ENCODE data around the gene SUCNR1. TPM values are rescaled to one million over a fixed set of nuclear protein-coding genes. Genes with fewer than 3 reads are reported as not detected.

SUCNR1 gene
- polyA plus RNA-seq, 1 donor from 2014 or later, result not detected

DNA sequence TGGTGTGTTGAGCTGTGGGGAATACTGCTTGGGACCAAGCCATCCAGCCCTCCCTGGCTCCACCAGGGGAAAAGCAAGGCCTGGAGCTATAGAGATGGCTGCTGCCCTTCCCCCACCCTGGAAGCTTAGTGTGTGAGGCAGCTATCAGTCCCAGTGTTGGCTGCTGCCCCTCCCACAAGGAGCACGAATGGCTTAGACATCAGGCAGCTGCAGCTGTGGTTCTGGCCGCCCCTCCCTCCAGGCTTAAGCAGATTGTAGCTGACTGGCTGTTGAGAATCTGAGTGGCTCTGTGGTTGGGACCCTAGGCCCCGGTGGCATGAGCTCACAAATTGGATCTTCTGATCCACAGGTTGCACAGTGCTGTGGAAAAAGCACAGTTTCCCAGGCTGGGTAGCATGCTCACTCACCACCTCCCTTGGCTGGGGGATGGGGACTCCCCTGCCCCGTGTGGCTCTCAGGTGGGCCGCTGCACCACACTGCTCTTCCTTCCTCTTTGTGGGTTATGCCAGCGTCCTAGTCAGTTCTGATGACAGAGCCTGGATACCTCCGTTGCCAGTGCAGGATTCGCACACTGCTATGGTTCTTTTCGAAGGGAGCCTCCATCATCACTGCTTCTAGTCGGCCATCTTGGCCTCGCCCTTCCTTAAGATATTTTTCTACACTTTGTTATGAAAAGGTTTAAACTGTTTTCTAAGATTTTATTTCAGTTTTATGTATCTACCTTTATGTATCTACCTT, 21.2 kb upstream of the SUCNR1 start:
- H3K79me2 ChIP-seq (replicated peaks; ENCODE audit: insufficient read depth, low read length), result no peaks in the 10 kb centered on the region
- H3K9me3 ChIP-seq (ENCODE audit: low read length), result no peaks in the 10 kb centered on the region
- no peaks in the 10 kb centered on the region for H3F3A ChIP-seq (ENCODE audit: insufficient read depth, low read length, poor library complexity, severe bottlenecking)
- no peak overlapping the region for H3K4me3 ChIP-seq (ENCODE audit: low read length)
- H3K4me2 ChIP-seq (ENCODE audit: low read length), result no peak overlapping the region
- no peaks in the 10 kb centered on the region for H4K20me1 ChIP-seq (ENCODE audit: insufficient read depth)
- no peak overlapping the region for H2AFZ ChIP-seq (ENCODE audit: low read depth, low read length)
- H3K9me2 ChIP-seq (ENCODE audit: insufficient read depth, low read length), result no peaks in the 10 kb centered on the region
- no peak overlapping the region for H3K27ac ChIP-seq (ENCODE audit: low read length)
- no peaks in the 10 kb centered on the region for H3K27me3 ChIP-seq (ENCODE audit: insufficient read depth, low read depth, low read length)
- no peaks in the 10 kb centered on the region for H3K36me3 ChIP-seq (ENCODE audit: insufficient read depth, low read length)
- no peak overlapping the region for H3K9ac ChIP-seq (ENCODE audit: low read length)
- no peak for TF ChIP-seq RAD21 (conservative IDR thresholded peaks at IDR 0.05)
- TF ChIP-seq SMC3 (conservative IDR thresholded peaks at IDR 0.05; ENCODE audit: poor library complexity), result no peak
- TF ChIP-seq TAF1 (IDR thresholded peaks at IDR 0.05; ENCODE audit: low read depth), result no peak
- TF ChIP-seq EP300 (conservative IDR thresholded peaks at IDR 0.05; ENCODE audit: poor library complexity, severe bottlenecking), result no peak

DNA sequence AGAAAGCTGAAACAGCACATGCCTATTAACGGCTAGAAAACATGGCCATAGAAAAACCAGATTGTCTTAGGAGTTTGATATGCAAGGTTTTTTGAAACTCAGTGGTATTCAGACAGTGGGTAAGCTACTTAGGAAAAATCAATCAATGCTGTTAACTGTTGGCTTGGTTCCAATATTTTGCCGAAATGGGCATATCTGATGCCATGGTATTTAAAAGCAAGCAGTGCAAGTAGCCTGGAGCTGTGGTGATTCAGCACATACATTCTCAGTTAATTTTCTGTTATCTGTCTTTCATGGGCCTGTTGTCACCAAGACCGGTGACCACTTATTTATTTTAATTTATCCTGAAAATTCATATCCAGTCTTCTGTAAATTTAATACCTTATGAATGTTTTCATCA, 17.3 kb upstream of the SUCNR1 start:
- H3K27ac ChIP-seq (ENCODE audit: low read length), result no peak overlapping the region
- H3K27me3 ChIP-seq (ENCODE audit: insufficient read depth, low read depth, low read length), result no peaks in the 10 kb centered on the region
- H3K9me3 ChIP-seq (ENCODE audit: low read length), result no peaks in the 10 kb centered on the region
- H3F3A ChIP-seq (ENCODE audit: insufficient read depth, low read length, poor library complexity, severe bottlenecking), result no peaks in the 10 kb centered on the region
- TF ChIP-seq TAF1 (IDR thresholded peaks at IDR 0.05; ENCODE audit: low read depth) (no peak), SMC3 (conservative IDR thresholded peaks at IDR 0.05; ENCODE audit: poor library complexity) (no peak), EP300 (conservative IDR thresholded peaks at IDR 0.05; ENCODE audit: poor library complexity, severe bottlenecking) (no peak), MXI1 (conservative IDR thresholded peaks at IDR 0.05; ENCODE audit: poor library complexity, severe bottlenecking) (no peak), POLR2AphosphoS5 (IDR thresholded peaks at IDR 0.05) (no peak), RAD21 (conservative IDR thresholded peaks at IDR 0.05) (no peak), EZH2 (IDR thresholded peaks at IDR 0.05; ENCODE audit: borderline replicate concordance, insufficient read depth, low read length, poor library complexity, severe bottlenecking) (no peak)
- TF ChIP-seq, protein P1, sequence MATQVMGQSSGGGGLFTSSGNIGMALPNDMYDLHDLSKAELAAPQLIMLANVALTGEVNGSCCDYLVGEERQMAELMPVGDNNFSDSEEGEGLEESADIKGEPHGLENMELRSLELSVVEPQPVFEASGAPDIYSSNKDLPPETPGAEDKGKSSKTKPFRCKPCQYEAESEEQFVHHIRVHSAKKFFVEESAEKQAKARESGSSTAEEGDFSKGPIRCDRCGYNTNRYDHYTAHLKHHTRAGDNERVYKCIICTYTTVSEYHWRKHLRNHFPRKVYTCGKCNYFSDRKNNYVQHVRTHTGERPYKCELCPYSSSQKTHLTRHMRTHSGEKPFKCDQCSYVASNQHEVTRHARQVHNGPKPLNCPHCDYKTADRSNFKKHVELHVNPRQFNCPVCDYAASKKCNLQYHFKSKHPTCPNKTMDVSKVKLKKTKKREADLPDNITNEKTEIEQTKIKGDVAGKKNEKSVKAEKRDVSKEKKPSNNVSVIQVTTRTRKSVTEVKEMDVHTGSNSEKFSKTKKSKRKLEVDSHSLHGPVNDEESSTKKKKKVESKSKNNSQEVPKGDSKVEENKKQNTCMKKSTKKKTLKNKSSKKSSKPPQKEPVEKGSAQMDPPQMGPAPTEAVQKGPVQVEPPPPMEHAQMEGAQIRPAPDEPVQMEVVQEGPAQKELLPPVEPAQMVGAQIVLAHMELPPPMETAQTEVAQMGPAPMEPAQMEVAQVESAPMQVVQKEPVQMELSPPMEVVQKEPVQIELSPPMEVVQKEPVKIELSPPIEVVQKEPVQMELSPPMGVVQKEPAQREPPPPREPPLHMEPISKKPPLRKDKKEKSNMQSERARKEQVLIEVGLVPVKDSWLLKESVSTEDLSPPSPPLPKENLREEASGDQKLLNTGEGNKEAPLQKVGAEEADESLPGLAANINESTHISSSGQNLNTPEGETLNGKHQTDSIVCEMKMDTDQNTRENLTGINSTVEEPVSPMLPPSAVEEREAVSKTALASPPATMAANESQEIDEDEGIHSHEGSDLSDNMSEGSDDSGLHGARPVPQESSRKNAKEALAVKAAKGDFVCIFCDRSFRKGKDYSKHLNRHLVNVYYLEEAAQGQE (IDR thresholded peaks at IDR 0.05; ENCODE audit: borderline replicate concordance), result no peak
- TF ChIP-seq, protein P2, sequence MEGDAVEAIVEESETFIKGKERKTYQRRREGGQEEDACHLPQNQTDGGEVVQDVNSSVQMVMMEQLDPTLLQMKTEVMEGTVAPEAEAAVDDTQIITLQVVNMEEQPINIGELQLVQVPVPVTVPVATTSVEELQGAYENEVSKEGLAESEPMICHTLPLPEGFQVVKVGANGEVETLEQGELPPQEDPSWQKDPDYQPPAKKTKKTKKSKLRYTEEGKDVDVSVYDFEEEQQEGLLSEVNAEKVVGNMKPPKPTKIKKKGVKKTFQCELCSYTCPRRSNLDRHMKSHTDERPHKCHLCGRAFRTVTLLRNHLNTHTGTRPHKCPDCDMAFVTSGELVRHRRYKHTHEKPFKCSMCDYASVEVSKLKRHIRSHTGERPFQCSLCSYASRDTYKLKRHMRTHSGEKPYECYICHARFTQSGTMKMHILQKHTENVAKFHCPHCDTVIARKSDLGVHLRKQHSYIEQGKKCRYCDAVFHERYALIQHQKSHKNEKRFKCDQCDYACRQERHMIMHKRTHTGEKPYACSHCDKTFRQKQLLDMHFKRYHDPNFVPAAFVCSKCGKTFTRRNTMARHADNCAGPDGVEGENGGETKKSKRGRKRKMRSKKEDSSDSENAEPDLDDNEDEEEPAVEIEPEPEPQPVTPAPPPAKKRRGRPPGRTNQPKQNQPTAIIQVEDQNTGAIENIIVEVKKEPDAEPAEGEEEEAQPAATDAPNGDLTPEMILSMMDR (IDR thresholded peaks at IDR 0.05; ENCODE audit: poor library complexity, severe bottlenecking), result no peak
- no peaks in the 10 kb centered on the region for H3K9me2 ChIP-seq (ENCODE audit: insufficient read depth, low read length)
- no peaks in the 10 kb centered on the region for H4K20me1 ChIP-seq (ENCODE audit: insufficient read depth)
- no peak overlapping the region for H2AFZ ChIP-seq (ENCODE audit: low read depth, low read length)
- no peak overlapping the region for H3K4me2 ChIP-seq (ENCODE audit: low read length)
- no peaks in the 10 kb centered on the region for H3K79me2 ChIP-seq (replicated peaks; ENCODE audit: insufficient read depth, low read length)
- H3K9ac ChIP-seq (ENCODE audit: low read length), result no peak overlapping the region
- H3K36me3 ChIP-seq (ENCODE audit: insufficient read depth, low read length), result no peaks in the 10 kb centered on the region
- no peak overlapping the region for H3K4me3 ChIP-seq (ENCODE audit: low read length)
